Activated T-cell treated with anti-CD3 and anti-CD28 coated beads, Interleukin-2, amount 50 U/mL, for 48 hours (primary cell): Measurements from ENCODE around the gene FOXP1.

Experiments used
- DNase-seq, 2 experiments: peaks; one replicate each; pipeline ENCODE4 v3.0.0-alpha.2; 2020

Gene FOXP1

DNA sequence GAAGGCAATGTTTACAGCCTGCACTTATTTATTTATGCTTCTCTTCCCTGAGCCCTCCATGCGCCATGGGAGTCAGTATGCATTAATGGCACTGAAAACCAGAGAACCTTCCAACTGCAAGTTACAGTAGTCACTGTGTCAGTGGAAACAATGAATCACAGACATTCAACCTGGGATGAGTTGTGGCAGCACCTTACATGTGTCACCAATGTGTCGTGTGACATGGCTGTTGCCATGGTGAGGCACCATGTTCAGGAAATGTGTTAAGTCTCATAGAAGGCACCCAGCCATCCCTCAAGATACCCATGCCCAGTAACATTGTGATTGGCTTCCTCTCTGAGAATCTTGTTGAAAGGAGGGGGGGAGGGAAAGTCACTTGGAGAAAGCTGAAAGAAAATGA, 105.0 kb downstream of the FOXP1 start:
- DNase-seq: peak; percentile 71 to 75

DNA sequence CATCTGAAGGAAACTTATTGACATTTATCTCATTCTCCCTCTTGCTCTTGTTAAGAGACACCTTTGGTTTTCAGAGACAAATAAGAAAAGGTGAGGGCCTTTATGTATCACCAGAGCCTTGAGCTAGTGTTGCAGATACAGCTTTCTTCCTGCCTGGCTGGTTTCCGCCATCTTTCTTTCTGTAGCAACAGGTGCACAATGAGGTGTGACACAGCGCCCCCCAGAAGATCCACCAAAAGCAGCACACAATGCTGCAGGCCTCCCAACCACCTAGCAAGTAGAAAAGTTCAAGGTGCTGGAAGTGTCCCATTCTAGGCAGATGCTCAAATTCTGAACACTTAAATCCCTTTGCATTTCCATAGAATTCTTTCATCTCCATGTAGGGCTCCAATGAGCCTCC, 106.6 kb downstream of the FOXP1 start:
- no peak for DNase-seq

DNA sequence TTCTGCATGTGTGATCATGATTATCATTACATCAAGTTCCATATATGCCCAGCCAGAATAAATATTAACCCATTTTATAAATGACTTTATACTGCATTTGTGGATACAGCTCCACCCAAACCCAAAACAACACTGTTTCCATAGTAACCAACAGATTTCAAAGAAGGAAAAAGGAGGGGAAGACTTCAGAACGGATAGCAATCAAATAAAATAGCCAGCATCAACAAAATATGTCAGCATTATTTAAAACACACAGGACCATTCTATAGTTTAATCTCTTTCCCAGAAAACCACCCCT, 114.4 kb downstream of the FOXP1 start:
- DNase-seq: no peak

DNA sequence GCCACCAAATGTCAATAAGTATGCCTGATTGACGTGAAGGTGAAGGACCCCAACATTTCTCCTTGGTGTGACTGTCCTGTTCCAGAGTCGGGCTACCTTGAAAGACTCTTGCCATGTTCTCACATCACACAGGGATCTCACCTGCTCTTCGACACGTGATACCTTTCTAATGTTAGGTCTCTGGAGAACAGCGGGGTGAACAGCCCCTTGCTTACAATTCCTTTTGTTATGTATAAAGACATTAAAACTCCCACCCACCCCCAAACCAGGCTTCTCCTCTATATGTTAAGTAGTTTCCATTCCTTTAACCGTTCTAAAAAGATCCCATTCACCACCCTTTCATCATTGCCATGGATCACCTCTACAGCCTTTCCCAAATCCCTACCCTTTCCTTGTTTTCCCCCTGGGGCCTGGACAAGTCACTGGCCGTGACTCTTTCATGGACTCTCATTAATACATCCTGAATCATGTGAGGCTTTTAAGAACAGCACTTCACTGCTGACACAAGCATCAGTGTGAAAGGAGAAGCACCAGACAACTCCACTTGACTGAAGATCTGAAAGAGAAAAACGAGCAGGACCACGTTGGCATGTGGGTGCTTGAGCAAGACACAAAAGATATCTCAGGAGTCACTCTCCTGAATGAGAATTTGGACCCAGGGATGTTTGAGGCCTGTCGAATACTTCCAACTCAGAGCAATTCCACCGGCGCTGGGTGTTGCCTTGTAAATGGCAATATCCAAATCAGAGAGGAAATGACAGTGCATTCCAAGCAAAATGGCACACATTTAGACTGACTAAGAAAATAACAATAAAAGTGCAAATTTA, 115.0 kb downstream of the FOXP1 start:
- no peak for DNase-seq

DNA sequence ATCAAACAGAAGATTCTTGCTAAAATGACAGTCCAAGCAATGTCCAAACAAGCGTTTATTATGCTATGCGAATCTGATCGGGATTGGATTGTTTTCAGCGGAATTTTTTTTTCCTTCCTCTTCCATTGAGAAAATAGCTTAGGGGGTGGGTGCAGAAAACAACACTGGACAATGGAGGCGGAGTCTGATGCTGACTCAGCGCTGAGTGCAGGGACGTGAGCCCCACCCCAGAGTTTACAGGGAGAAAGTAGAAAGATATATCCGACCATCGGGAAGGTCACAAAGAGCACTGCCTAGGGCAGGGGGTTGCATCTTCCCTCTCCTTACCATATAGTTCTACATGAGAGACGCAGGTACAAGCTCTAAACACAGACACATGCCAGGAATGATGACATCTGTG, 117.0 kb downstream of the FOXP1 start:
- DNase-seq: no peak

DNA sequence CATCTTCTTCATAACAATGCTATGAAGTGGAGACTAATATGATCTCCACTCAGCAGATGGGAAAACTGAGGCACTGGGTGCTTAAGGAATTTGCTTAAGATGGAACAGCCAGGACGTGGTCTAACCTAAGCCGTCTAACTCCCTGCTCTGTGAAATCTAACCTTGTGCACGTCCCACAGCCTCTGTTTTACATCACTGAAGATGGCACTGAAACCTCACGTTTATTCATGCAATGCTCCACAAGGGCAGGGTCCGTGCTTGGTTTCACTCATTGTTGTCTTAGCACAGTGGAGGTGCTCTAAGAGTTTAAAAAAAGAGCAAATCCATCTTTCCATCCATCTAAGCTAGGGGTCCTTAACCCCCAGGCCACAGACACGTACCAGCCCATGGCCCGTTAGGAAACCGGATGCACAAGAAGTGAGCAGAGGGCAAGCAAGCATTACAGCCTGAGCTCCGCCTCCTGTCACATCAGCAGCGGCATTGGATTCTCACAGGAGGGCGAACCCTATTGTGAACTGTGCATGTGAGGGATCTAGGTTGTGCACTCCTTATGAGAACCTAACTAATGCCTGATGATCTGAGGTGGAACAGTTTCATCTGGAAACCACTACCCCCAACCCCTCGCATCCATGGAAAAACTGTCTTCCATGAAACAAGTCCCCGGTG, 118.0 kb downstream of the FOXP1 start:
- no peak for DNase-seq

DNA sequence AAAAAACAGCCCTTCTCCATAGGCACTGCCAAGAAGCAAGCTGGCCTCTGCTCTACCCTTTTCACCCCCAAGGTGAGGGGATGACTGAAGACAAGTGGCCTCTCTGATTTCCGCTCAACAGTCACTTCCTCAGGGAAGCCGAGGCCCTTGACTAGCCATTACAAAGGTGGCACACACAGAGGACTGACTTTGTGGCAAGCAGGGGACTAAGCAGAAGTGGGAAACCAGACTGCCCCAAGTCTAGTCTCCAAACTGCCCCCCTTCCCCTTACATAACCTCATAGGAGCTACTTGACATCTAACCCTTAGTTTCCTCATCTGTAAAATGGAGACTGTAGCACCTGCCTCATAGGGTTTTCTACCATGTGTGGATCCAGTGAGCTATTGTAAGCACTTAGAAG, 118.9 kb downstream of the FOXP1 start:
- DNase-seq: no peak

DNA sequence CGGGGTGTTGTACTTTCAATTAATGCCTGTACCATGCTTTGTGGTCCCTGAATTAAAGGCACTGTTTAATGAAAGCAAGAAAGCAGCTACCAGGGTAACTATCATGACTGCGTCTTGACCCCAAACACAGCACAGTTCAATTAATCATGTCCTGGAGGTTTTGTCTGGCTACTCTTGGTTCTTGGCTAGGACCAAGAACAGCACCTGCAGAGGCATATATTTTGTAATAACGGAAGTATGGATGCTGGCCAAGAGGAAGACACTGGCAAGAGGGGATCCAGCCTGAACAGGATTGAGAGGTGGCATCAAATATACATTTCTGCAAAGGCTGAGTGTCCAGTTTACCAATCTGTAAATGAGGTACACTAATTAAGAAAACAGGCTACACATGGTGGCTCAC, 119.9 kb downstream of the FOXP1 start:
- DNase-seq: no peak

DNA sequence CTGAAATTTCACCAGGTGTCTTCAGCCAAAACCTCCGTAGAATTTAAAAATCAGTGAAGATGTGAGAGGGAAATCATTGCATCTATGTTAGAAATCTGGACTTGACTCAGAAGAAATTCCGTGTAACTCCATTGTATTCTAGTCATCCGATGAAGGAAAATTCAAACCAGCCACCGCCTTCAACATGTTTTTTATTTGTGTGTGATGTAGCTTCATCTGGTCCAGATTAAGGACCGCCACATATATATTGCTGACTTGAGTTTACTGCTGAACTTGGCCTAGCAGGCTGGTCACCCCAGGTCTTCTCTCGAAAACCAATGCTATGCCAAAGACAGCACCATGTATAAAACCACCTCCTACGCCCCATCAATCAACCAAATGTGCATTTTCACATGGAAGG, 120.9 kb downstream of the FOXP1 start:
- no peak for DNase-seq

DNA sequence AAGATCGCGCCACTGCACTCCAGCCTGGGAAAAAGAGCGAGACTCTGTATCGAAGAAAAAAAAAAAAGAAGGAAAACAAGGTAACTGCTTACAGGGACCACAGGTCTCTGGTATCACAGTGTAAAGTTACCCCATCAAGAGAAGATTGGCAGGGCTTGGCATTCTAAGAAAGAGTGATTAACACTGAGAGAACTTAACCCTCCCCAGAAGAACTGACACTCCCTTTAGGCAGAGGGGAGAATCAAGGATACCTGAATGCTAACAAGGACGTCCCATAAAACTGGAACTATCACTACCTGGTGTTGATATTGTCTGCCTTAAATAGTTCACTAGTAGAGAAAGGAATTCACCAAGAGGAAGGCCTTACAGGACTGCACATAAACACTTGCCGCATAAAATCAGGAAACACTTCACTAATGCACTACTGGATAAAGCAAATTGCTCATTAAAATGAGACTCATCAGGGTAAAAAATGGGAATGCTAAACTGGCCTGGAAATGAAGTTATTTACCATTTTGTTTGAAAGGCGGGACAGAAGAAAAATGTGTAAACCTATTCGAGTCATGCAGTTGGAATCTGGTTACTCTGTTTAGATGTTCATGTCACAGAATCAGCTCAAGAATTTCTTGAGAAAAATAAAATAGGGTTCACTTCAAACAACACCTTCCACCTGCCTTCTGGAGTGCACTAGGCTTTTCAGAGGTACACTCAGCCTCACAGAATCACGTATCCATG, 121.6 kb downstream of the FOXP1 start:
- DNase-seq: no peak

DNA sequence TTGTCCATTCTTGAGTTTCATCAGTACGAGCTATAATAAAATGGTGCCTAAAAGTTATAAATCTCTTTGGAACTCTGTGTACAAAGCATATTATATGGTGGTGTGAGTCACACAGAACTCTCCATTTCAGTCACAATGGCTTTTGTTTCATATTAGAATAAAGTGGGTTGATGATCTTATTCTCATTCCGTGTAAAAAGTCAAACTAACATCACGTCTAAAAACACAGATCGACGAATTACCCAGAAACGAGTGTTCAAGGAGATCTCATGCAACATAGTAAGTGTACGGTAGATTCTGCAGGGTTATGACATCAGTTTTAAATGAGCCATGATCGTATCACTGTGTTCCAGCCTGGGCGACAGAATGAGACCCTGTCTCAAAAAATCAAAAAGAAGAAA, 122.4 kb downstream of the FOXP1 start:
- DNase-seq: no peak

DNA sequence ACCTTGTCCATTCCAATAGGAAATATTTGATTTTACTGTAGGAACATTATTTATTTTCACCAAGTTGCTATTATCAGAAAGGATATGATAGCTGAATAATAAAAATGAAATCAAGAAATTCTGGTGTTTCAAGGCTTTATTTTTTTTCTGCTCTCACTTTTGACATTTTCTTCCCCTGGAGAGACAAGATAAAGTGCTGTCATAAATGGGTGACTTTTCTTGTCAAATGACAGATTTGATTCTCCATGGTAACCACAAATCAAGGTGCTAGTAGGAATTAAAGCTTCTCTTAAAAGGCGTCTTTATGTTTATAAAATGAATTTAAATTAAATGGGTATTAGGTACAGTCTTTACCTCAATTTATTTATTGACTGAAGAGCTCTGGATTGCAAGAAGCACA, 124.6 kb downstream of the FOXP1 start:
- no peak for DNase-seq

DNA sequence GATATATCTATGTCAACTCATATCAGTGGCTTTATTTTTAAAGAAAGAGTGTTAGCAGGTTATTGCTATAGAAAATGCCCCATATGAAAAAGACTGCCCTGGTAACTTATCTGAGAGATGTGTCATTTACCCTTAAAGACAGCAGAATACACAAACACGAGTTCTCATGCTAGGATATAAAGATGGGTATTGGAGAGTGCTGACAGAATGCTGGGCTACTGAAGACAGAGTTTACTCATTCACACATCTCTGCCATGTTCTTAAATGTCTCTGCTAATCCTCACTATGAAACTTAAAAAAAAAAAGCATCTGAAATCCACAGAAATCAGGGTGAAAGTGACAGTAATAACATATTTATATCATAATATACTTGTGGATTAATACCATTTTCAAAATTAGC, 126.7 kb downstream of the FOXP1 start:
- DNase-seq: no peak

DNA sequence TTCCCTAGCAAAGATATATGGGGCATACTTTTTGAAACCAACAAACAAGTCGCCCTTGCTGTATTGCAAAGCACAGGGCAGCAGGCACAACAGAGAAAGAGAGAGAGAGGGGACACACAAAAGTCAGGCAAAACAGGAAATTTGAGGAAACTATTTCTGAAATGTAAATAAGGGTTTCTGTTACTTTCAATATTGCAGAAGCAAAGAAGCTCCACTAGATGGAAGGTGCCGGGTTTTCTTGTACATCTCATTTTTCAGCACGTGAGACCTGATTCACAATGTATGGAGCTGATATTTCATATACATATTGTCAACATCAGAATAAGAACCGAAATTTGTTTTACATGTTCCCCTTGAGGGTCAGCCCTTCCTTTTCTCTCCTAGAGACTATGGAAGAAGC, 127.4 kb downstream of the FOXP1 start:
- DNase-seq: no peak

DNA sequence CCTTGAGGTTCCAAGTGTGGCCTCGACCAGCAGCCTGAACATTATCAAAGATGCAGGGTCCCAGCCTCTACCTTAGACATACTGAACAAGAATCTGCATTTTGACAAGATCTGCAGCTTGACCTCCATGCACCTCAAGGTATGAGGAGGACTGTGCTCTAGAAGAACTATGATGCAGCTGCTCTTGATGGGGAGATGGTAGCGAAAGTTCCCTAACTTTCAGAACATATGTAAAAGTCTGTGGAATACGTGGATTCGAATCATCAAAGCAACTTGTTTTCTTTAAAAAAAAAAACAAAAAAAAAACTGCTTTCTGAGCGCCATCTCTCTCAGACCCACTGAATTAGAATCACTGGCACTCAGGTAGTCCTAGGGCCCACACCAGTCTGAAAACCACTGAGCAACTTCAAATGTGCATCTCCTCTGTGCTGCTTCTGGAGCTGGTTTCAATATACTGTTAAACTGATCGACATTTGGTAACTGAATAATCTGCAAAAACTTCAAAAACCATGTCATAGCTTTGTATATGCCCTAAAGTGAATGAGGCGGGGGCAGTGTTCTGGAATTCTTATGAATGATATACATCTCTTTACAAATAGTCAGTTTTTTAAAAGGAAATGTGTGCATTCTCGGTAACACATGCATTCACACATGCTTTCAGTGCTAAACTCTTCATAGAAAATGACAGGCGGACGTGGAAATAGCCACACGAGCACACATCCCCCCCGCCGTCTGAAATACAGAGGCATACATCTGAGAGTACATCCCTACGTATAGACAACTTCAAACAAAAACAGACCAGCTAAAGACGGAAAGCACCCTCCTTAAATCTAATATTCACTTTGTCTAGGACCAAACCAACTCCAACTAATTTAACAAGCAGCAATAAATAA, 128.8 kb downstream of the FOXP1 start:
- DNase-seq: no peak

DNA sequence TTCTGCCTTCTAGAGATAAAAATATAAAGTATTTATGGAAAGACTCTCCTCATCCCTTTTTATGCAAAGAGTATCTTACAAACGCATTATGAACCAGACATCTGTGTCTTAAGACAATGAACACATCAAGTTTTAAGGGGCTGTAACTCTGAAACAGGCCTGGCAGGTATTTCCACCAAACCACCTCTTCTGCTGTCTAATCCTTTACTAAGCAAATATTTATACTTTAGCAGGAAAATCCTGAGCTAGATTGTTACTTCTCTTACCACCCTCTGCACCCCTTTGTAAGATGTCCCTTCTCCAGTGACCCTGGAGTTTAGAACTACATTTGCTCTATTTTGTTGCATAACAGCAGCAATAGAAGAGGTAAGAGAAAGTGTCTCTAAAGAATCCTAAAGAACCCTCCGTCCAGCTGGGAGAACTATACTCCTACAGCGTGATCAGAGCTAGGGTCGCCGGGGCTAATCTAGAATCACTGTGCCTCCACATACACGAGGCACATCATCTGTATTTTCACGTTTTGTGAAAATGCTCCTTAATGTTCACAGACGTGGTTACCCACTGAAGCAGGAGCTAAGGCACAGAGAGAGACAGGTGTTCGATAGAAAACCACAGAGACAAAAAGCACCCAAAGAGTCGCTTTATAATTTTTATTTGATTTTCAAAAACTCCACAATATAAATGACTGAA, 129.6 kb downstream of the FOXP1 start:
- DNase-seq: no peak

DNA sequence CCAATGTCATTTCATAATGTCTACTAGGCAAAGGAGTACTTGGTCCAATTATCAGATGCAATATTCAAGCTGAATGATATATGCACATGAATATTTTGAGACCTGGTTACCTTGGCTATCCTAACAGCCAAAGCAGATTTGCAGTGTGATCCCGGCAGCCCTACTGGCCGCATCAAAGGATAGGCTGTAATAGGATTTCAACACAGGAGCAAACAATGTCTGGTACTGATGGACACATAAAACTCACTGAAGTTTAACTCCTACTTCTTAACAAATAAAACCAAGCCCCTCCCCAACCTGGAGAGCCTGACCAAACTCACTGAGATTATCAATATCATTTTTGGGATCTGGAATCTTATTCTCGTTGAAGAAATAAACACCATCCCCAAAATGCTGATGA, 130.2 kb downstream of the FOXP1 start:
- no peak for DNase-seq

DNA sequence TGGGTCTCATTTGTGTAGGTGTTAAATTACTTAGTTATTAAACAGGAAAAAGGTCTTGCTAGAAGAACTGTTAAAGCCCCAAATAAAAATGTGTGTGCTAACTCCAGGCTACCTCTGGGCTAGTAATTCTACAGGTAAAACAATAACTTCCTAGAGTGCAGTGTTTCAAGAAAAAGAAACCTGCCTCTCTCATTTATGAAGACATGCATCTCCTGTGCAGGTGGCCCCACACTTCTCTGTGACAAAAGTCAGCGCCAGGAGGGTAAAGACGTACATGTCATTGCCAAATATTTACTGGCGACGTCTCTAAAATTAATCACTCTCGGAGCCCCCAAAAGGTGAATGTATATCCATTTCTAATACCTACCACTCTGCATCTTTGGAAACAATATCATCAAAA, 131.7 kb downstream of the FOXP1 start:
- no peak for DNase-seq

DNA sequence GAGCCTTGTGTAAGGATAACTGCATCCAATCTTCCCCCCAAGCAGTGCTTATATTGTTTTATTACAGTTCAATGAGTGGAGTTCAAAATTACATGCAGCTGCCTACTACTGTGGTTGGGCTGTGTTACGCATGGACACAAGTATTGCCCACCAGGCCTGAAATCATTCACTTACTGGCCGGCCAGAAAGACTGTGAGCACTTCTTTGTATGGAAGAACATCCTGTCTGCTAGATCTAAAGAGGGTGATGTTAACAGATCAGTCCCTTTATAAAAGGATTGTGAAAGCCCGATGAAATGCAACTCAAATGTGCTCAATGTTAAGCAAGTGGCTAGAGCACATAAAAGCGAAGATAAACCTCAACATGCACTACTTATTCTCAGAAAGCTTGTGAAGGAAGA, 132.5 kb downstream of the FOXP1 start:
- DNase-seq: no peak

DNA sequence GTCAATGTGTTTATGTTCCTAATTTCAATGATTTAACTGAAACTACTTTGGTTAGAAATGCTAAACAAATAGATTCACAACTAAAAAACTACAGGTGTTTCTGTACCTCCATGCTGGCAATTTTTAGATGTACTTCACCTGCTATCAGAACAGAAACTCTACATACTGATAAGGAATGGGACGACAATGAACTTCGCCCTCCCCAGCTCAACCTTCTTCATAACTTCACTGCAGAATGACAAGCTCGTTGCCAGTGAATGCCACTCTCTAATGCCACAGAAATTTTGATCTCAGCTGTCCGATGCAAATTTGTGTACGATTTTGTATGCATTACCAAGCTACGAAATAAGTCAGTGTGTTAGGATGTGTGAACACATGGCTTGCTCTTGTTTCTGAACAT, 133.4 kb downstream of the FOXP1 start:
- no peak for DNase-seq

DNA sequence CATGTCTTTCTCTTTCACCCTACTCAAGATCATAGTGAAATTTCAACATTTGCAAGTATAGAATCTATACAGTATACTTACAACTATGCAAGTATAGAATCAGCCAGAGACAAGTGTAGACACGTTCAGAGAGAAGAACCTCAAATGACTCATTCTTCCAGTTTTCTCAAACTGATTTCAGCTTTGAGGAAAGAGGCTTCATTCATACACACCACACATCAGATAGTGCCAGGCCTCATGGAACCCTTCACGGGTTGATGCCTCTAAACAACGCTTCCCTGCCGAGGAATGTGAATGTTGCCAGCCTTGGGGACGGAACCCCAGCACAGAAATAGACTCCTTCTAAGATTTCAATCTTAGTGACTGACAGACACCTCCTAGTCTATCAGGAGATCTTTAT, 135.7 kb downstream of the FOXP1 start:
- DNase-seq: no peak

DNA sequence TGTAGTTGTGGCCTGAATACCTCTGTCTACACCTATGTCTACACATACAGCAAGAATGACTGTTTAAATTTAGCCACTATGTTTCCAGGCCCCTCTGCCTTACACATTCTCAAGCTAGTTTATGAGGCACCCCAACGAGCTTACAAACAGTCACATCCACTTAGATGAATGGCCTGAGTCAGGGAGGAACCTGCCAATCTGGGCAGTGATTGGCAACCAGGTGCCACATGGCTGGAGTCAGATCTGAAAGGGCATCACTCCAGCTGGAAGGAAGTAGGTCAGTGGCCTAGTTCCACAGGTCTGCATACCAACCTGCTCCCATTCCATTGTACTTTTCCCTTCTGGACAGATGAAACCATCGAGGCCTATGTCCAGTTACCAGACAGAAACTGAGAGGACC, 136.3 kb downstream of the FOXP1 start:
- no peak for DNase-seq

DNA sequence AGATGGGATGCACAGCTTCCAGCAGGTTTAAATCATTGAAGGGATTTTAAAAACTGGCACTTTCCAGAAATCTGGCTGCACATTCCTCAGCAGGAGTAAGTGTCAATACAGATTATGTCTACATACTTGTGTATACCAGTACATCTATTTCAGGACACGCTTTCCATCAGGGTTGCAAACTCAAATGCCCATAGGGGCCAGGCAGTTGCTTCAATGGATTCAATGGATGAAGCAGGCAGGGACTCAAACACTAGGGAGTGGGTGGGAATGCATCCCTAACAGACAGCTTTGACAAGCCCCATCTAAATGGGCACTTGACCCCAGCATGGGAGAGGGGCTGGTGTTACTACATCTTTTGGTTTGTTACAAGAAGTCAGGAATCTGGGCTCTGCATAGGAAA, 136.8 kb downstream of the FOXP1 start:
- DNase-seq: no peak
